Femur (tissue), 1 donor: Measurements from ENCODE around the gene ETNPPL.
"Not testable (repeated sequence)": the region's sequence is repeated elsewhere in the genome, so short reads cannot be mapped to it uniquely, and the experiment has no call there.

ENCODE experiments used
- DNase-seq: peaks from one replicate; pipeline ENCODE4 v3.0.0-alpha.2; 2017

ETNPPL gene

DNA sequence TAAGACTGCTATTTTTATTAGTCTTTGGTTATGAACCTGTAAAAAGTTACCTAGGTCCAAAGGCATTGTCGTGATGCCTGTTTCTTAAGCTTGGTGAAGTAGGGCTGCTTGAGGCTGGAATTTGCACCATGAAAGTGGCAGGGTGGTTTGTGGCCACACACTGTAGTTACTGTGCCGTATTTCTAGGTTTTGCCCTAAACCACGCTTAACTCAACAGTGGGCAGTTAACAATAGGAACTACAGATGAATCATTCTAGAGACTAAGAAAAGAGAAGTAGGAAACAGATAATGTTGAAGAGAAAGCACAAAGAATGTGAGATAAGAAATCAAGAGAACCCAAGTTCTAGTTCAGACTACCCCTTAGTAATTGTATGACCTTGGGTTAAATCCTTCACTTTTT is 11.5 kb downstream of the ETNPPL start:
- no peak for DNase-seq

DNA sequence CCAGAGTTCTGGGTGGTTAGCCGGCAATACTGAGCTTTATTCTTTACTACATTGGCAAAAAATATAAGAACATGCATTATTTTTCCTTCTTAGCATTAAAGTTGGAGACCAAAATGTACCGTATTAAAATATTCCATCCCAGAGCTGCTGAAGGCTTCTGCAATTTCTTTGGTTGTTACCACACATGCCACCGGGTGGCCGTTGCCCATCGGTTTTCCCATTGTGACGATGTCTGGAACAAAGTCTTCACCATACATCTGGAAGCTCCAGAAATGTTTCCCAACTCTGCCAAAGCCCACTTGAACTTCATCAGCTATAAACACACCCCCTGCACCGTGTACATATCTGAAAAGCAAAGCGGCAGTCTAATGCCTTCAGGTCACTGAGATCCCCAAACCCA is 13.7 kb downstream of the ETNPPL start:
- DNase-seq: no peak

DNA sequence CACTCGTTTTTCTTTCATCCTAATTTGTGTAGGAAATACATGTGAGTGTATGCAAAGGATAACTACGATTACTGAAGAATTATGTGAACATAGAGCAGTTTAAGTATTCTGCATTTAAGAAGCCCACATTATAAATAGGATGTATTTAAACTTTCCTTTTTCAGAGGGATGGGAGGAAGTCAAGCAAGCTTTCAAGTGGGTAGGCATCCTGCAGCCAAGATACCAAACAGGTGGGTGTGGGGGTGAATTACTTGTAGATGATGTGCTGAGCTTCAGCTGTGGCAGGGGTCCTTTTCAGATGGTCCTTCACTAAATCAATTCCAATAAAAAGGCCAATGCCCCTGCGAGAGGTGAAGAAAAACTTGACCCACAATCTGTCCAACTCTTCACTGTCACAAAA is 16.3 kb downstream of the ETNPPL start:
- DNase-seq: no peak

DNA sequence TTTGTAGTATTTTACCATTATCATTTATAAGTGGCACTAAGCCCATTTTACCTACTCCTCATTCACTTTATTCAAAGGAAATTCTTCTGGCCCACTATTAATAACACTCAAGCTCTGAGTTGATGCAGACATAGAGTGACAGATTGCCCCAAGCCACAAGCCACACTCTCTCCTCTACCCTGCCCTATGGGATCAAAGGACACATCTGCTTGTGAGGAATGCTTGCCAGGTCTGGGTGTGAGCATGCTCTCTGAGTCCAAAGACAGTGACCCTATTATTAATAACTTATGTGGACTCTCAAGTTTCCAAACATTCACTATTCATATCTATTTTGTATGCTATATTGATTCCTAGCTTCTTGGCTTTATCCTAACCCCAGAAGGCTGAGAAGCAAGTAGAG is 18.5 kb downstream of the ETNPPL start:
- no peak for DNase-seq

DNA sequence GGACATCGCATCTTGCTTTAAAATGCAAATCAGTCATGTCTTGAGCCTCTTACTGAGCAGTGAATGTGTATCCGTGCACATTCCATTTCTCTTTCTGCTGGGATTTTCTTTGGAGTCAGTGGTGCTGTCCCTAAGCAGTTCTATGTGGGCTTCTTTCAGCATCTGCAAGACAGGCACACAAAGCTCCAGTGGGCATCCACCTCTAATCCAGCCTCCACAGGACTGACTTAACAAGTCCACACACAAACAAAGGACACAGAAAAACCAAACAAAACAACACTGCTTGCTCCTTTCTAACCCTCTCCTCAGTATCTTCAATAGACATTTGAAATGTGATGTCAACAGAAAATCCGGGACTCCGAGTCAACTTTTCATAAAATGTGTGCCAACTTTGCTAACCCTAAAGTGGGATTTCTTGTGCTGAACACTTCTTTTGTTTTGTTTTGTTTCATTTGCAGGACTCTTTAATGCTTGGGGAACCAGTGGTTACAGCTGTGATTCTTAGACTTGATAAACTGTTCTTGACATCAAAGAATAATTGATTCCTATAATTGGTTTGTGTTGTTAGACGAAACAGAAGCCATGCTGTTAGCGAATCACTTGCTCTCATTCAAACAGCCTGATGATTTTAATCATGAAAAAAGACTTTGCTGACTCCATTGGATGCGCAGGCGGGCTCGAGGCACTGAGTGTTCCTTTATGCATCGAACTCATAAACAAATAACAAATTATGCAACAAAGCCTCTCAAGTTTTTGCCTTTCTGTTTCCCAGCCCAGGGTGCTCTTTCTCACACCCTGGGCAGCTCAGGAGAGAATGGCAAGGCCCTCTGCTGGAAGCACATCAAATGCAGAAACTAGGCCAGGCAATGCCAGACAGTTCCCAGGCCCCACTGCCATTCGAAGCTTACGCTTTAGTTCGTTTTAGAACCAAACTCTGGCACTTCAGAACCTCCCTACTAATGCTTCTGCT is 20.1 kb downstream of the ETNPPL start:
- no peak for DNase-seq

DNA sequence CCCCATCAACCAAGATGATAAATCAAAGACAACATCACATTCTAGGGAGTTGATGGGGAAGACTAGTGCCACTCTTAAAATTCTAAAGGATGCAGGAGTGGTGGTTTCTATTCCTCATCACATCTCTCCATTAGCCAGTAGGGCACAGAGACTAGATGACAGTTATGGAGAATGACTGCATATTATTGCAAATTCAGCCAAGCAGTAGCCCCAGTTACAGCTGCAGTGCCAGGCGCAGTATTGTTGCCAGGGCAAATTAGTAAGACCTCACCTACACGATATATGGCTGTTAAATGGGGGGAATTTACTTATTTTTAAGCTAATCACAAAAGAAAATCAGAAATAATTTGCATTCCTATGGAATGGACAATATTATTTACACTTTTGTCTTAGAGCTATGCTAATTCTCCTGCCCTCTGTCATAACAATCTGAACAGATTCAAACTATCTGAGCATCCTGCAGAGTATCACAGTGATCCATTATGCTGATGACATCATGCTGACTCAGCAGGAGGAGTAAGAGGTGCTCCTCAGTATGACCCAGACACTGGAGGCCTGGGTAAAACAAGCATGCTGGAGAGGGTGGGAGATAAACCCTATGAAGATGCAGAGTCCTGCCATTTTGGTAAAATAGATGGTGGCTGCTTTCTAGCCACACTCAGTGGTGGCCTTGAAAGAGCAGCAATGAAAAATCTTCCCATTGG is 24.7 kb downstream of the ETNPPL start:
- no peak for DNase-seq

DNA sequence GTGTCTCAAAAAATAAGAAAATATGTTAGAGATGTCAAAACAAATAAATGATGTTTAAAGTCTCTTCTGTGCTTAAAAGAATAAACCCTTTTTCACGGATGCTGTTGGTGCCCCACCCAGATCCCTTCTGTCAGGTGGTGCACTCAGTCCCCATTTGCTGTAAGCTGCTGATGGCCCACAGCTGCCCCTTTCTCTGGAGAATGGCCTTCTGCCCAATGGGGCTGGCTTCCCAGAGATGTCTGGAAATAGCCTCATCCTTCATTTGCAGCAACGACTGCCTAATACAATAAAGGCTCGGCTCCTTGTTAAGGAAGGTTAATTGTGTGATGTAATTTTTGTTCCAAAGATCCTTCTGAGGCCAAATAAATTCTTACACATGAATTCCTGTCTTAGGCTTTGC is 31.8 kb downstream of the ETNPPL start:
- no peak for DNase-seq

DNA sequence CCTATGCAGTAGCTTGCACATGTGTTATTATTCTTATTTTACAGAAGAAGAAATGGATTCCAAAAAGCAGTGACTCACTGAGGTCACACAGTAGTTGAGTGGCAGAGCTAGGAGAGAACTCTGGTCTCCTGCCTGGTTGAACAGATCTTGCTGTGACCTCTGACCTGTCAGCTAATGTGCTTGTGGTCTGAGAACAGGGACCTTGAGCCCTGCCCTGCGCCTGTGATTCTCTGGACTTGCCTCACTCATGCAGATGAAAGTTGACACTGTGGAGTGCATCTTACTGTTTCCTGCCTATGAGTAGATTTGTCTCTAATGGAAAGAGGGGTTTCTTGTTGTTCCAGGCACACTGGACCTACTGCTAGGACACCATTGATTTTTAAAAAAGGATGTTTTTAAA is 32.3 kb downstream of the ETNPPL start:
- no peak for DNase-seq

DNA sequence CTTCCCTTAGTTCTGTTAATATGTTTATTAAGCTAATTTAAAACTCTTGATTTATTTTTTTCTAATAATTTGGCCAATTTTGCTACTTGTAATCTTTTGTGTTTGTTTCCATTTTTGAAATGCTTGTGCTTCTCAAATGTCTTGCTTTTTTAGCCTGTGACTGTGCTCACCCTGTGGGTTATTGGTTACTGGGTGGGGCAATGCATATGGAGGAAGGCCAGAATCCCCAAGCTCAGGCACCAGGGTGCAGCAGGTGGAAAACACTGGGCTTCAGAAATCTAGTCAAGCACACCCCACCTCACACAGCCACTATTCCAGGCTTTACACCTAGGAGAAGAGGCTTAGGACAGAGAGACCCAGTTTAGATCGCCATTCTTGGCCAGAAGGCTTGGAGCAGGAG is 33.1 kb downstream of the ETNPPL start:
- no peak for DNase-seq

DNA sequence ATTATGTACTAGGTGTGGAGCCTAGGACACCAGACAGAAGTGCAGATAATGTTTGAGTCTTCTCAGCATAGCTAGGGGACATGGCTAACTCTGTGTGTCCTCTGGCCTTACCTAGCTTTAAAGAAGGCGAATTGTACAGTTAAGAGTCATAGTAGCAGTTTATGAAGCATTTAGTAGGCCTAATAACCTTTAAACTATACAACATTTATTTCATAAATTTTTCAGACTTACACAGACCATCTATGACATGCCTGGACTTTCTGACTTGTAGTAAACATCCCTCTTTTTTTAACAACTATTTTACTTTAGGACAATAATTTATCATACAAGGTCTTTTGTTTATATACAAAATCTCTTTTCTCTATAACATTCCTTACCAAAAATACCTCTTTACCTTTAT is 37.4 kb downstream of the ETNPPL start:
- DNase-seq: no peak

DNA sequence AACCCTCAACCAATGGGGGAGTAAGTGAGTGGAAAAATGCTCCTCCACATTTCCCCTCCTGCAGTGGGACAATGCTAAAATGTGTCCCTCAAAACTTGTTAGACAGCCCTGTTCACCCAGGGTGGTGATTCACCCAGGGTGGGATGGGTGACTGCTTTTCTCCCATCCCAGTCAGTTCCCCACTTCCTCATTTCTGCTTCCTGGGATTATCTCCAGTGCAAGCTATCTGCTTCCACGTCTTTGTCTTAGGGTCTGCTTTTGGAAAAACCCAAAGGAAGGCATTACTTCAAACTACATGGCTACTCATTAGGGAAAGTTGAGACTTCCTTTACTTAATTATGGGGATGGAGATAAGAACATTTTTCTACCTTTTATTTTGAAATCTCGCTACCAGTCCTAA is 45.5 kb downstream of the ETNPPL start:
- no peak for DNase-seq

DNA sequence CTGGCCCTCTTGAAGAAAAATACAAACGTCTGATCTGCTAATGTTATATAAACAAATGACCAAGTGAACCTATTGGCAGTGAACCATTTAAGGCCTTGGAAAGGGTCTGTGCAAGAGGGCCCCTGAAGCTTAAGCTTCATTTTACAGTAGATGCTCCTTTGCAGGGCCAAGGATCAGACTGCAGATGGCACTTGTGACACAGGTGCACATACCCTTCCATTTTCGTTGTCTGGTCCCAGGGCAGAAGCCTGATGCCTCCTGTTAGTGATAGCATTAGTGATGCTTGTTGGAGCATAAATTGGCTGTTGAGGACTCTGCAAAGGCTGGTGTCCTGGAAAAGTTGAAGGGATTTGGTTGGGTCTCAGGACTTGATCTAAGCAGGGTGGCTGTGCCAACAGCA is 46.5 kb downstream of the ETNPPL start:
- DNase-seq: no peak

DNA sequence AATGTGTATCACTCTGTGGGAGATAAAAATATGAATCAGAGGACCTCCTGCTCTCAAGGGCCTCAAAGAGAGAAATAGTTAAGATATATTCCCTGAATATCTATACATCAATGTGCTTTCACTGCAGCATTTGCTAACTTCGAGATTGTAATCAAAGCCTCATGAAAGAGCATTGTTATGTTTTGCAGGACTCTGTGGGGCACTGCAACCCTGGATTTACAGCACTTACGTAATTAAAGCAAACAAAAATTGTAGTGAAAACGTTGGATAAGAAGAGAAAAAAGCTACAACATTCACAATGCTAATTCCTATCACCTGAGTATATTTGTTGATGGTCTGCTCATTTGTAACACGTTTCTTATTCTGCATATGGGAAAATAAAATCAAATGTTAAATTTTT is 48.0 kb downstream of the ETNPPL start:
- DNase-seq: no peak

DNA sequence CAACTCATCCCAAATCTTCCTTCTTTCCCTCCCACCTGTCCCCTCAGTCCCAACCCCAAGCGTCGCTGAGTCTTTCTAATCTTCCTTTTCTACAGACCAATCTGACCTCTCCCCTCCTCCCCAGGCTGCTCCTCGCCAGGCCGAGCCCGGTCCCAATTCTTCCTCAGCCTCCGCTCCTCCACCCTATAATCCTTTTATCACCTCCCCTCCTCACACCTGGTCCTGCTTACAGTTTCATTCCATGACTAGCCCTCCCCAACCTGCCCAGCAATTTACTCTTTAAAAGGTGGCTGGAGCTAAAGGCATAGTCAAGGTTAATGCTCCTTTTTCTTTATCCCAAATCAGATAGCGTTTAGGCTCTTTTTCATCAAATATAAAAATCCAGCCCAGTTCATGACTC is 52.3 kb downstream of the ETNPPL start:
- not testable (repeated sequence) for DNase-seq

DNA sequence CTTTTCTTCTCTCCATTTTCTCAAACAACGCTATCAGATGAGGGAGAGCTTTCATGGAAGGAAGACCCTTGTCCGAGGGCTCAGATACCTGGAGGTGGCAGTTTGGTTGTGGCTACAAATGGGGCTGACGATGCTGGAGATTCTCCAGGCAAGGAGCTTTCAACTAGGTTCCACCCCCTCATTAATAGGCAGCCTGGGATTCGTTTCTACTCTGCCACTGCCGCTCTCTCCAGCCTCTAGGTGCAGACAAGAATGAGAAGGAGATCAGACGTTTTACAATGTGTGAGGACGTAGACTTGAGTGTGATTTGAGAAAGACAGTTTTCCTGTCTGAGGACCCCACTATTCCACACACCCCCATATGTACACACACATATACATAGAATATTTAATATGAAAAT is 53.1 kb downstream of the ETNPPL start:
- DNase-seq: no peak

DNA sequence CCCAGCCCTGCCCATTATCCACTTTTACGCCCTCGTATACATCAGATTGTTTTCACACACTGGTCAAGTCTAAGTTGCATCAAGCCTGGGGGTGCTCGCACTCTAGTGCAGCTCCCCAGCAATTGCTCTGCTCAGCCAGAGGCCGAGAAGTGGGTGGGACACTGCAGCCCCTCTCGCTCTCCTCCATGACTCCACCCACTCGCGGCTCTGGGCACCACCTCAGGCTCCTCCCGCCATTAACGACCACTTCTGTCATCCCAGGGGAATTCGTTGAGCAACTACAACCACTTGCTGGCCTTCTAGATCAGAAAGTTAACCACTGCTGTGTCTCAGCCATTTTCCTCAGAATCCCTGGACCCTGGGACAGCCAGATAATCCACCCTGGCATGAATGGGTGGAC is 53.6 kb downstream of the ETNPPL start:
- no peak for DNase-seq

DNA sequence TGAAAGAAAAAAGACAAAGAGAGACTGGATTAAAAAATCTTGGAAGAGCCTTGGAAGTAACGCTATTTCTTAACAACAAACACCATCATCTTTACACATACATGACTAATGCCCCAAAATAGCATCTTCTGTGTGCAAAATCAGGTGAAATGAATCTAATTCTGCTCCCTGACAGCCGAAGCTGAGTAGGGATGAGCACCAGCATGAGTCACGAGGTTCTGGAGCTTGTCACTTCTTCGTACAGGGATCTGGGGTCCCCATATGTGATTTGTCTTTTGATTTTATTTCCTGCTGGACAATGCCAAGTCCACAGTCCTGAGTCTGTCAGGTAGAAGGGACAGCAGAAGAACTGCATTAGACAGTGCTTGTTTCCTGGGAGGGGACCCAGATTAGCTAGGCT is 56.6 kb downstream of the ETNPPL start:
- no peak for DNase-seq

DNA sequence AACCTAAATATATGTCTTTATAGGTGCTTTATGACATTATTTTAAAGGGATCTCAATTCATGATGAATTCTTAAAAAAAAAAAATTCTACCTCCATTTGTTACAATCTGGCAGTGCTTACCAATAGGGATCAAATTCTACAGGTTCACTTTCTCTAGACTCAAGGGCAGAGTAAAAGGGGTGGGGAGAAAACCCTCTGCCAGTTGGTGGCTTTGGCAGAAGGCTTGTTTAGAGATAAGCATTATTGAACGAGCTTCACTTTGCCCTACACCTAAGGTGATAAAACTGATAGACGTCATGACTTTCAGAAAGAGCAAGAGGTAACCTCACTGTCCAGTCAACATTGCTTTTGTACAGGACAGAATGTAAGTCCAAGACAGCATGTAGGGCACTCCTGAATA is 58.9 kb downstream of the ETNPPL start:
- DNase-seq: no peak

DNA sequence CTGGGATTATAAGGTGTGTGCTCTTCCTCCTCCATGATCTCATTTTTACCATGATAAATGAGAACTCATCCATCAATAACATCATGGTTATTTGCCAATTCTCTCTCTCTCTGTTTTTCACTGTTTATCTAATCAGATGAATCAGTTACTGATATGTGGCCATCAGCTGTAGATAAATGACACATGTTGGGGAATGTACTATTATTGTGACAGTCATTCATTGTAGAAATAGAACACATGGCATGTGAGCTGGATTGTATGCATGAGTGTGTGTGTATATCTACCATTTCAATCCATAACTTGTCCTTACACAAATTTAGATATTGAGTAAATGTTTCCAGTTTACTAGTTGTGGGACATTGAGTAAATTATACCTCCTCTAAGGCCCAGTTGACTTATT is 59.5 kb downstream of the ETNPPL start:
- no peak for DNase-seq

DNA sequence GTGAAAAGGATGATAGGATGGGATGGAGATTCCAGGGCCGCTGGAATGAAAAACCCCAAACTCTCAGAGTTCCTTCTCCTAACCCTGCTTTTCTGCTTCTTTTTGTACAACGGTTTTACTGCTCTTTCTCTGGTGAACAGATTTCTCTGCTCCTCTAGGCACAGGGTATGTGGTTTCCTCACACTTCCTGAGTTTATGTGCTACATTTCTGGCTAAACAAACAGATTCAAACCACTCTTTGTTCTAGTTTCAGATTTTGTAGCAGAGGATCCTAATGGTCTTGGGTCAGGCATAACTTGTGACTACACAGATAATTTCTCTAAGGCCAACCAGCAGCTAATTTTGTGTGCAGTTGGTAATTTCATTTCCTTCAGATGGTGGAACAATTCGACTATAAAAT is 59.9 kb downstream of the ETNPPL start:
- no peak for DNase-seq

DNA sequence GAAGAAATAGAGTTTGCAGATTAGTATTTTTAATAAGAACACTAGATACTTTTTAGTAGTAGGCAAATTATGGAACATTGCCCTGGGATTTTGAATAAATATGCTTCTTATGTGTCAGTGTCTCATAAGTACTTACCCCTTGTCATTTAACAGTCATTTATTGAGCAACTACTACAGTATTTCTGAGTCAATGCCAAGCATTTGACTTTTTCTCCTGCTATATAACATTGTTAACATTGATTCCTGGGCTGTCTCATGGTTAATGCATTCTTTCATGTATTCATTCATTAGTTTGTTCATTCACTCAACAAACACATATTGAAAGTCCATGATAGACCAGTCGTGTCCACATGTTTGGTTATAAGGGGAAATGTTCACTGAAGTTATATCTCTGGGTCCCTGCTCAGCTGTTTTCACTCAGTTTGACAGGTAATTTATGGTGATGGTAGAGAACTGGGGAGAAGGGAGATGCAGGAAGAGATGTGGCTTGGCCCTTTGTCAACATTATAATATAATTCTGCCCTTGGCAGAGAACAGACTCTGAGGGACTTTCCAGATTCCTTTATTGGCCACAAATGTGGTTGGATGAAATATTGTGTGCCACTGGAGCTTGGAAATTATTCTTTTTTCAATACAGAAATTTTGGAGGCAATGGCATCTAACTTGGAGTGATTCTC is 62.6 kb downstream of the ETNPPL start:
- no peak for DNase-seq

DNA sequence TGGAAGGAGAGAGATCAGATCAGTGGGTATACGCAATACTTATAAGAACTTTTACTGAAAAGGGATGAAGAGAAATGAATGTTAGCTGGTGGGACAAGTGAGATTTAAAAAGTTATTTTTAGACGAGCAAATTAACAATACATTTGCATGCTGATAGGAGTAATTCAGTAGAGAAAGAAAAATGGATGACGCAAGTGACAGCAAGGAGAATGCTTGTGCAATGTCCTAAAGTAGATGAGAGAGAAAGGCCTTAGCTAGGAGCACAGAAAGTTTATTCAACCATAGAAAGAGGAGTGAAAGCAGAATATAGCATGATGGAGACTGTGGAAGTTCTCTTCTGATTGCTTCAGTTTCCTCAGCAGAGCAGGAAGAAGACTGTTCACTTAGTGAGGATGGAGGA is 66.7 kb downstream of the ETNPPL start:
- DNase-seq: no peak

DNA sequence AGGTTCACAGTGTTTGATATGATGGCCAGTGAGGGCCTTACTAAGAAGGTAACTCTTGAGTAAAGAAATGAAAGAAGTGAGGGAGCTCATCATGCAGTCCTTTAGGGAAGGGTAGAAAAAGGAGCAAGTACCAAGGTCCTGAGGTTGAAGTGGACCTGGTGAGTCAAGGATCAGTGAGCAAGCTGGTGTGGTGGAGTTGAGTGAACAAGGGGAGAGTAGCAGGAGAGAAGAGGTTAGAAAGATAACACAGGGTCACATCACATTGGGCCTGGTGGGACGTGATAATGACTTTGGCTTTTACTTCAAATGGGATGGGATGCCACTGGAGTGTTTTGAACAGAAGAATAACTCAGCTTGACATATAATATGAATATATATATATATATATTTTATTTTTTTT is 67.8 kb downstream of the ETNPPL start:
- DNase-seq: no peak

DNA sequence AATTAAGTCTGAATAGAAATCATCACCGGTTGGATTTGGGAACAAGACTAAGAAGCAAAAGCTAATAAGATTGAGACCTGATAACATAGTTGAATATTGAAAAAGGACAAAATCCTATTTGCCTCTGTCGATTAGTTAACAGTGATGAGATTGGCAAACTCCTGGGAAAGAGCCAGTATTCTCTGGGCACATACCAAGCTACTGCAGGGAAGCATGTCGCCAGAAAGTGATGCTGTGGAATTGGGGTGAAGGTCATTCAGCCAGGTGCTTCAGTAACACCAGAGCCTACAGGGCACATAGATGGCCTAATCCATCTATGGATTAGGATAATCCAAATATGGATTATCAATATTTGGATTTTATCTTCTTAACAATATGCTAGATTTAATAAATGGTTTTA is 68.4 kb downstream of the ETNPPL start:
- no peak for DNase-seq
